ENCODE data around the gene FOXI1.

DNA sequence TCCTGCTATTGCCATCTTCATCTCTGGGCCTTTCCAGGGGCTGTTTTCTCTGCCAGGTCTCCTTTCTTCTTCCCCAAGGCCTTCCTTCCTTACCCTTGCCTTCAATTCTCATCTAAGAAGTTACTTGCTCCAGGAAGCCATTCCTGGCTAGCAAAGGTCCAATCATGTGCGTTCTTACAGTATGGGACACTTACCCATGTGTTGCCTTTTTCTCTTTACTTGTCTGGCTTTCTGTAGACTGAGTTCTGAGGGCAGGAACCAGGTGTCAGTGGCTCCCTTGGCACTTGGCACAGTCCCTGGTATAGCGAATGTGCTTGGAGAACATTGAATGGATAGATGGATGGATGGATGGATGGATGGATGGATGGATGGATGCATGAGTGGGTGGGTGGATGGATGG lies 10.2 kb downstream of the FOXI1 start:
- TF ChIP-seq, protein P1, sequence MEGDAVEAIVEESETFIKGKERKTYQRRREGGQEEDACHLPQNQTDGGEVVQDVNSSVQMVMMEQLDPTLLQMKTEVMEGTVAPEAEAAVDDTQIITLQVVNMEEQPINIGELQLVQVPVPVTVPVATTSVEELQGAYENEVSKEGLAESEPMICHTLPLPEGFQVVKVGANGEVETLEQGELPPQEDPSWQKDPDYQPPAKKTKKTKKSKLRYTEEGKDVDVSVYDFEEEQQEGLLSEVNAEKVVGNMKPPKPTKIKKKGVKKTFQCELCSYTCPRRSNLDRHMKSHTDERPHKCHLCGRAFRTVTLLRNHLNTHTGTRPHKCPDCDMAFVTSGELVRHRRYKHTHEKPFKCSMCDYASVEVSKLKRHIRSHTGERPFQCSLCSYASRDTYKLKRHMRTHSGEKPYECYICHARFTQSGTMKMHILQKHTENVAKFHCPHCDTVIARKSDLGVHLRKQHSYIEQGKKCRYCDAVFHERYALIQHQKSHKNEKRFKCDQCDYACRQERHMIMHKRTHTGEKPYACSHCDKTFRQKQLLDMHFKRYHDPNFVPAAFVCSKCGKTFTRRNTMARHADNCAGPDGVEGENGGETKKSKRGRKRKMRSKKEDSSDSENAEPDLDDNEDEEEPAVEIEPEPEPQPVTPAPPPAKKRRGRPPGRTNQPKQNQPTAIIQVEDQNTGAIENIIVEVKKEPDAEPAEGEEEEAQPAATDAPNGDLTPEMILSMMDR (IDR thresholded peaks at IDR 0.05): no peak
- no peak for TF ChIP-seq POLR2A (IDR thresholded peaks at IDR 0.05)
